ENCODE measurements around the gene WWOX.

WWOX gene

GRCh38 chr16:78439646-78440045 lies 340.2 kb downstream of the WWOX start:
- no peak for ATAC-seq

- ATAC-seq, result no peak
These were observed 341.8 kb downstream of the WWOX start for GRCh38 chr16:78441298-78441697.

GRCh38 chr16:78443542-78444364 lies 344.3 kb downstream of the WWOX start:
- no peak for ATAC-seq

GRCh38 chr16:78445818-78446217 lies 346.4 kb downstream of the WWOX start:
- ATAC-seq, result no peak

GRCh38 chr16:78446486-78446885 lies 347.0 kb downstream of the WWOX start:
- ATAC-seq, result no peak

GRCh38 chr16:78446992-78447563 lies 347.6 kb downstream of the WWOX start:
- no peak for ATAC-seq

- no peak for ATAC-seq
These were observed 349.3 kb downstream of the WWOX start for GRCh38 chr16:78448658-78449271.

- ATAC-seq, result no peak
These were observed 350.8 kb downstream of the WWOX start for GRCh38 chr16:78450255-78450654.

GRCh38 chr16:78452025-78452555 lies 352.6 kb downstream of the WWOX start:
- no peak for ATAC-seq

GRCh38 chr16:78455861-78456260 lies 356.4 kb downstream of the WWOX start:
- no peak for ATAC-seq

GRCh38 chr16:78458588-78458987 lies 359.1 kb downstream of the WWOX start:
- ATAC-seq, result no peak

GRCh38 chr16:78460428-78460827 lies 361.0 kb downstream of the WWOX start:
- ATAC-seq, result no peak

- ATAC-seq, result no peak
These were observed 361.6 kb downstream of the WWOX start for GRCh38 chr16:78461087-78461486.

GRCh38 chr16:78461496-78462287 lies 362.2 kb downstream of the WWOX start:
- ATAC-seq, result no peak

GRCh38 chr16:78462288-78463208 lies 363.1 kb downstream of the WWOX start:
- ATAC-seq, result no peak

GRCh38 chr16:78463591-78463990 lies 364.1 kb downstream of the WWOX start:
- no peak for ATAC-seq

GRCh38 chr16:78464833-78465232 lies 365.4 kb downstream of the WWOX start:
- ATAC-seq, result no peak

GRCh38 chr16:78465730-78466129 lies 366.3 kb downstream of the WWOX start:
- ATAC-seq, result no peak

GRCh38 chr16:78469787-78470186 lies 370.3 kb downstream of the WWOX start:
- ATAC-seq, result no peak

GRCh38 chr16:78473031-78473699 lies 373.7 kb downstream of the WWOX start:
- ATAC-seq, result no peak

- ATAC-seq, result no peak
These were observed 375.3 kb downstream of the WWOX start for GRCh38 chr16:78474762-78475161.
